Measurements from ENCODE around the gene ZNF467.

ZNF467 gene

DNA sequence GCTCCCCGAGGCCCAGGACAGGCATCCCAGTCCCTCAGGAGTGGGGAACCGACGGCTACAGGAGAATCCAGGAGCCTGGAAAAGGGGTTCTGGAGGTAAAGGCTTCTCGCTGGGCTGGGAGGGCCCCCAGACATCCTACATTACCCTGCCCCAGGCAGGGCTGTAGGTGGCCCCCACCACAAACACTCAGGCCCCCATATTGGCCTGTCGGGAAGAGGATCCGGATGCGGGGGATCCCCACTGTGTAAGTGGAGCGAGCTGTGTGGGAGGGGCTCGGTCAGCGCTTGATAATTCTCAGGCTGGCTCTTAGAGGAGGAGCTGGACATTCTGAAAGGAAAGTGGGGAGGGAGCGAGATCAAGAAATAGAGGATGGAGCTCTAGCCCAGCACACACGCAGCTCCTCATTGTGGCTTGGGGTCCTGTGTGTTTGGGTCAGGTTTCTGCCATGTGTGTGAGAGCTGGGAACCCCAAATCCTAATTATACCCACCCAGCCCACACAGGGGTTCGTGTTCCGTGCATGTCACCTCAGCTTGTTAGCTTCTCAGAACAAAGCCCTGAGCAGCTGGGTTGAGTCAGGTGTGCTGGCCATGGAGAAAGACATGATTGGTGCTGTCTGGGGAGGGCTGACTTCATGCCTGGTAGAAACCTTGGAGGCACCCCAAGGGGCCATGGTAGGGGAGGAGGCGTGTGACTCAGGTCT is 49.4 kb downstream of the ZNF467 start:
- Histone ChIP-seq H3K9me3 (ENCODE audit: control extremely low read depth in 1 of 5, control insufficient read depth in 4 of 5, insufficient read depth in 2 of 5, low read depth in 1 of 5, low read length in 4 of 5) (no peaks in the 10 kb centered on the region), H3K4me3 (ENCODE audit: control insufficient read depth in 1 of 7, extremely low read depth in 1 of 7, insufficient read depth in 4 of 7, low read depth in 2 of 7, low read length in 6 of 7) (no peak overlapping the region), H3K27me3 (replicated peaks in 2 of 5; ENCODE audit: control insufficient read depth in 4 of 5, insufficient read depth in 5 of 5, low read length in 4 of 5) (no peaks in the 10 kb centered on the region), H3K36me3 (ENCODE audit: control insufficient read depth in 4 of 4, insufficient read depth in 4 of 4, low read length in 3 of 4) (peaks cover 4 to 87% (median 55%) of the 10 kb centered on the region in 4 experiments), H3K4me1 (ENCODE audit: control extremely low read depth in 1 of 4, control insufficient read depth in 4 of 4, insufficient read depth in 4 of 4, low read length in 3 of 4) (peaks cover 0 to 27% (median 11%) of the 10 kb centered on the region in 4 experiments), H3K27ac (ENCODE audit: insufficient read depth in 1 of 2, low read depth in 1 of 2, low read length in 2 of 2, poor library complexity in 1 of 2, severe bottlenecking in 2 of 2) (peak overlapping the region in 1 of 2 experiments; percentile 4)
- no peak for DNase-seq
- WGBS (ENCODE audit: insufficient coverage) = 94% methylated on average over 7 of the region's 15 CpGs
- CTCF ChIA-PET = interaction anchor here (0.8 to 2.4 kb wide), 6 partner anchors 8 to 65 kb away, joined by 3 to 12 read pairs (median 4); no protein-coding TSS in a partner anchor
- POLR2A ChIA-PET = no interaction called here

GRCh38 chr7:149723082-149723767 is 50.2 kb downstream of the ZNF467 start:
- no peaks in the 10 kb centered on the region for H3K9me3 ChIP-seq (ENCODE audit: control extremely low read depth in 1 of 5, control insufficient read depth in 4 of 5, insufficient read depth in 2 of 5, low read depth in 1 of 5, low read length in 4 of 5)
- H3K27me3 ChIP-seq (replicated peaks in 2 of 5; ENCODE audit: control insufficient read depth in 4 of 5, insufficient read depth in 5 of 5, low read length in 4 of 5) = no peaks in the 10 kb centered on the region
- CTCF ChIA-PET = interaction anchor here (1.9 to 2.4 kb wide), 3 partner anchors 15 to 65 kb away, joined by 5 to 12 read pairs (median 6); no protein-coding TSS in a partner anchor
- no peak overlapping the region for H3K4me3 ChIP-seq (ENCODE audit: control insufficient read depth in 1 of 7, extremely low read depth in 1 of 7, insufficient read depth in 4 of 7, low read depth in 2 of 7, low read length in 6 of 7)
- POLR2A ChIA-PET = interaction anchor here (0.6 kb wide), 1 partner anchor 9 kb away, joined by 3 read pairs; no protein-coding TSS in a partner anchor
- peaks cover 4 to 81% (median 50%) of the 10 kb centered on the region in 4 experiments for H3K36me3 ChIP-seq (ENCODE audit: control insufficient read depth in 4 of 4, insufficient read depth in 4 of 4, low read length in 3 of 4)
- 96% methylated on average over 12 of the region's 13 CpGs for WGBS (ENCODE audit: insufficient coverage)
- H3K4me1 ChIP-seq (ENCODE audit: control extremely low read depth in 1 of 4, control insufficient read depth in 4 of 4, insufficient read depth in 4 of 4, low read length in 3 of 4) = peaks cover 0 to 27% (median 11%) of the 10 kb centered on the region in 4 experiments
- no peak for DNase-seq
- H3K27ac ChIP-seq (ENCODE audit: insufficient read depth in 1 of 2, low read depth in 1 of 2, low read length in 2 of 2, poor library complexity in 1 of 2, severe bottlenecking in 2 of 2) = no peak overlapping the region

- Histone ChIP-seq H3K4me1 (ENCODE audit: control extremely low read depth in 1 of 4, control insufficient read depth in 4 of 4, insufficient read depth in 4 of 4, low read length in 3 of 4) (peaks cover 0 to 27% (median 11%) of the 10 kb centered on the region in 4 experiments), H3K4me3 (ENCODE audit: control insufficient read depth in 1 of 7, extremely low read depth in 1 of 7, insufficient read depth in 4 of 7, low read depth in 2 of 7, low read length in 6 of 7) (no peak overlapping the region), H3K36me3 (ENCODE audit: control insufficient read depth in 4 of 4, insufficient read depth in 4 of 4, low read length in 3 of 4) (peaks cover 2 to 75% (median 44%) of the 10 kb centered on the region in 4 experiments), H3K9me3 (ENCODE audit: control extremely low read depth in 1 of 5, control insufficient read depth in 4 of 5, insufficient read depth in 2 of 5, low read depth in 1 of 5, low read length in 4 of 5) (no peaks in the 10 kb centered on the region), H3K27ac (ENCODE audit: insufficient read depth in 1 of 2, low read depth in 1 of 2, low read length in 2 of 2, poor library complexity in 1 of 2, severe bottlenecking in 2 of 2) (no peak overlapping the region), H3K27me3 (replicated peaks in 2 of 5; ENCODE audit: control insufficient read depth in 4 of 5, insufficient read depth in 5 of 5, low read length in 4 of 5) (no peaks in the 10 kb centered on the region)
- peak in 1 of 3 donors; percentile 21 for DNase-seq
- CTCF ChIA-PET = interaction anchor here (1.9 to 2.4 kb wide), 2 partner anchors 14 to 66 kb away, joined by 6 to 12 read pairs; no protein-coding TSS in a partner anchor
- POLR2A ChIA-PET = no interaction called here
- WGBS (ENCODE audit: insufficient coverage) = 88% methylated on average over 16 of the region's 20 CpGs
These were observed 50.9 kb downstream of the ZNF467 start for GRCh38 chr7:149722356-149722957.

- Histone ChIP-seq H3K4me1 (ENCODE audit: control extremely low read depth in 1 of 4, control insufficient read depth in 4 of 4, insufficient read depth in 4 of 4, low read length in 3 of 4) (peaks cover 0 to 31% (median 15%) of the 10 kb centered on the region in 4 experiments), H3K27me3 (replicated peaks in 2 of 5; ENCODE audit: control insufficient read depth in 4 of 5, insufficient read depth in 5 of 5, low read length in 4 of 5) (no peaks in the 10 kb centered on the region), H3K4me3 (ENCODE audit: control insufficient read depth in 1 of 7, extremely low read depth in 1 of 7, insufficient read depth in 4 of 7, low read depth in 2 of 7, low read length in 6 of 7) (no peak overlapping the region), H3K27ac (ENCODE audit: insufficient read depth in 1 of 2, low read depth in 1 of 2, low read length in 2 of 2, poor library complexity in 1 of 2, severe bottlenecking in 2 of 2) (no peak overlapping the region), H3K36me3 (ENCODE audit: control insufficient read depth in 4 of 4, insufficient read depth in 4 of 4, low read length in 3 of 4) (peaks cover 0 to 72% (median 36%) of the 10 kb centered on the region in 4 experiments), H3K9me3 (ENCODE audit: control extremely low read depth in 1 of 5, control insufficient read depth in 4 of 5, insufficient read depth in 2 of 5, low read depth in 1 of 5, low read length in 4 of 5) (no peaks in the 10 kb centered on the region)
- ChIA-PET POLR2A (no interaction called here), CTCF (interaction anchor here (1.1 kb wide), 1 partner anchor 21 kb away, joined by 4 read pairs; no protein-coding TSS in a partner anchor)
- no peak for DNase-seq
- WGBS (ENCODE audit: insufficient coverage) = 96% methylated on average over 15 of the region's 16 CpGs
These were observed 52.2 kb downstream of the ZNF467 start for GRCh38 chr7:149721084-149721601.

DNA sequence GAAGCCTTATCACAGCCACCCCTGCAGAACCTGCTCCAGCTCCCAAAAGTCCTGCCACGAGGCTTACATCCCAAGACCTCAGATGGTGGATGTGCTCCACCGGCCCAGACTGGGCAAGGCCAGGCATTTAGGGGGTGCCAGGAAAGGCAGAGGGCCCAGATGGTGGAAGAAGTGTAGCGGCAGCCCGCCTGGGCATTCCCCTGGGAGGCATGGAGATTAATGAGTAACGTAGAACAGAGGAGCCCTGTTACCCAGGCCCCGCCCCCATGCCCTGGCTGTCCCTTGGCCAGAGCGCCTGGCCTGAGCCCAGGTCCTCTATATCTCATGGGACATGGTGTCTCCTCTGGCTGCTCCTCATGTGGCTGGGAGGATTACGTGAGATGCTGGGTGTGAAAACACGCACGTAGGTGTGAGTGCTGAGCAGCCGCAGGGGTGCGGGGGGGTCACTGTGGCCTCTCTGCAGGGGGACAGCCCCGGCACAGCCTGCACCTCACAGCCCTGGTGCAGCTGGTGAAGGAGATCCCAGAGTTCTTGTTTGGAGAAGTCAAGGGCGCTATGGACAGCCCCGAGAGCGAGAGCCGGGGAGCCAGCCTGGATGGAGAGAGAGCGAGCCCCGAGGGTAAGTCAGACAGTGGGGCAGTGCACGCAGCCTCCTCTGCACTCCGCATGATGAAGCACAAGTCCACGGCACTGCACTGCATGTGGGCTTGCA is 52.9 kb downstream of the ZNF467 start:
- no peak for DNase-seq
- ChIA-PET CTCF (interaction anchor here (1.1 kb wide), 1 partner anchor 22 kb away, joined by 4 read pairs; no protein-coding TSS in a partner anchor), POLR2A (no interaction called here)
- Histone ChIP-seq H3K27ac (ENCODE audit: insufficient read depth in 1 of 2, low read depth in 1 of 2, low read length in 2 of 2, poor library complexity in 1 of 2, severe bottlenecking in 2 of 2) (no peak overlapping the region), H3K9me3 (ENCODE audit: control extremely low read depth in 1 of 5, control insufficient read depth in 4 of 5, insufficient read depth in 2 of 5, low read depth in 1 of 5, low read length in 4 of 5) (no peaks in the 10 kb centered on the region), H3K27me3 (replicated peaks in 2 of 5; ENCODE audit: control insufficient read depth in 4 of 5, insufficient read depth in 5 of 5, low read length in 4 of 5) (no peaks in the 10 kb centered on the region), H3K4me1 (ENCODE audit: control extremely low read depth in 1 of 4, control insufficient read depth in 4 of 4, insufficient read depth in 4 of 4, low read length in 3 of 4) (peaks cover 0 to 35% (median 18%) of the 10 kb centered on the region in 4 experiments), H3K36me3 (ENCODE audit: control insufficient read depth in 4 of 4, insufficient read depth in 4 of 4, low read length in 3 of 4) (peaks cover 0 to 67% (median 34%) of the 10 kb centered on the region in 4 experiments), H3K4me3 (ENCODE audit: control insufficient read depth in 1 of 7, extremely low read depth in 1 of 7, insufficient read depth in 4 of 7, low read depth in 2 of 7, low read length in 6 of 7) (no peak overlapping the region)
- 99% methylated on average over 22 of the region's 22 CpGs for WGBS (ENCODE audit: insufficient coverage)

DNA sequence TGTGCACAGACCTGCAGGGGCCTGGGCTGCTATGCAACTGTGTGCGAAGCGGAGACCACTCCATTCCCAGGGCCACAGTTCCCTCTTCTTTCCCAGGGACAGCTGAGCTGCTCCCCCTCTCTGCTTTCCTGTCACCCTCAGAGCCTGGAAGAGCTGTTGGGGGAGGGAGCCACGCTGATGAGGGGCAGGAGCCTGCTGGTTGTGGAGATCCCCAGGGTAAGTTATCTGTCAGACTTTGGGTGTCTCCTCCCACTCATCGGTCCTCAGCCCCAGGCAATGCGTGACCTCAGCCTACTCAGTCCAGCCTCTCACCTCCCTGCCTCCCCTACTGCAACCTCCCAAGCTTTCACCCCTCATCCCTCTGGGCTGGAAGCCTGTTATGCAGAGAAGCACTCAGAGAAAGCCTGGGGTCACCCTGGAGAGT is 53.5 kb downstream of the ZNF467 start:
- H3K27me3 ChIP-seq (replicated peaks in 2 of 5; ENCODE audit: control insufficient read depth in 4 of 5, insufficient read depth in 5 of 5, low read length in 4 of 5) = no peaks in the 10 kb centered on the region
- ChIA-PET CTCF (no interaction called here), POLR2A (no interaction called here)
- DNase-seq = no peak
- peak overlapping the region in 1 of 2 experiments; percentile 43 for H3K27ac ChIP-seq (ENCODE audit: insufficient read depth in 1 of 2, low read depth in 1 of 2, low read length in 2 of 2, poor library complexity in 1 of 2, severe bottlenecking in 2 of 2)
- peaks cover 0 to 35% (median 19%) of the 10 kb centered on the region in 4 experiments for H3K4me1 ChIP-seq (ENCODE audit: control extremely low read depth in 1 of 4, control insufficient read depth in 4 of 4, insufficient read depth in 4 of 4, low read length in 3 of 4)
- no peaks in the 10 kb centered on the region for H3K9me3 ChIP-seq (ENCODE audit: control extremely low read depth in 1 of 5, control insufficient read depth in 4 of 5, insufficient read depth in 2 of 5, low read depth in 1 of 5, low read length in 4 of 5)
- peaks cover 0 to 61% (median 32%) of the 10 kb centered on the region in 4 experiments for H3K36me3 ChIP-seq (ENCODE audit: control insufficient read depth in 4 of 4, insufficient read depth in 4 of 4, low read length in 3 of 4)
- no peak overlapping the region for H3K4me3 ChIP-seq (ENCODE audit: control insufficient read depth in 1 of 7, extremely low read depth in 1 of 7, insufficient read depth in 4 of 7, low read depth in 2 of 7, low read length in 6 of 7)
- 95% methylated on average over 4 of the region's 5 CpGs for WGBS (ENCODE audit: insufficient coverage)

Measured in common myeloid progenitor, CD34-positive (primary cell).